Immature natural killer cell (primary cell): Measurements from ENCODE around the gene SYN1. TPM values are rescaled to one million over a fixed set of nuclear protein-coding genes. Genes with fewer than 3 reads are reported as not detected.

Experiments
- DNase-seq, 3 donors: peaks; one replicate each; pipeline ENCODE4 v3.0.0; 2022; ENCODE audit warnings: mixed read lengths in 1 of 3
- H3K27ac Mint-ChIP-seq, 6 donors: one replicate each; pipeline ENCODE4 v1.8.0; 2020; ENCODE audit warnings: mixed read lengths in 6 of 6, mild to moderate bottlenecking in 5 of 6, inconsistent platforms in 4 of 6, moderate library complexity in 3 of 6
- H3K27me3 Mint-ChIP-seq, 3 donors: one replicate each; pipeline ENCODE4 v1.8.0; 2020 to 2021; ENCODE audit warnings: low read depth in 3 of 3, mild to moderate bottlenecking in 3 of 3, mixed read lengths in 3 of 3, moderate library complexity in 3 of 3, inconsistent platforms in 1 of 3
- H3K36me3 Mint-ChIP-seq, 3 donors: one replicate each; pipeline ENCODE4 v1.8.0; 2020; ENCODE audit warnings: mixed read lengths in 3 of 3, inconsistent platforms in 2 of 3, mild to moderate bottlenecking in 2 of 3
- H3K4me1 Mint-ChIP-seq, 2 donors: one replicate each; pipeline ENCODE4 v1.8.0; 2020; ENCODE audit warnings: inconsistent platforms in 2 of 2, mild to moderate bottlenecking in 2 of 2, mixed read lengths in 2 of 2, moderate library complexity in 1 of 2
- H3K4me3 Mint-ChIP-seq, 5 donors: one replicate each; pipeline ENCODE4 v1.8.0; 2020; ENCODE audit warnings: mild to moderate bottlenecking in 5 of 5, mixed read lengths in 5 of 5, inconsistent platforms in 3 of 5, moderate library complexity in 3 of 5
- H3K9me3 Mint-ChIP-seq, 6 donors: one replicate each; pipeline ENCODE4 v1.8.0; 2020; ENCODE audit warnings: mild to moderate bottlenecking in 6 of 6, mixed read lengths in 6 of 6, inconsistent platforms in 4 of 6, moderate library complexity in 3 of 6
- polyA plus RNA-seq, 3 donors: library from polyadenylated mRNA; unstranded; fragments of 300-500 nt; fragmentation: Illumina TruSeq; gene quantifications; one replicate each; pipeline ENCODE4 v1.2.3, GENCODE V29; 2021

Gene SYN1
- polyA plus RNA-seq, 3 donors from 2014 or later = 0.11 TPM; not detected in 2

- no peak overlapping the region for H3K27ac Mint-ChIP-seq
- H3K4me1 Mint-ChIP-seq = peaks cover 0 to 12% of the 10 kb centered on the region in 2 donors
These were observed 47.8 kb downstream of the SYN1 start for GRCh38 chrX:47571896-47572295.

GRCh38 chrX:47571215-47571614 lies 48.4 kb downstream of the SYN1 start:
- Mint-ChIP-seq H3K27me3 (peaks cover 1 to 19% (median 17%) of the 10 kb centered on the region in 3 donors), H3K4me3 (no peak overlapping the region), H3K27ac (no peak overlapping the region), H3K4me1 (peaks cover 0 to 13% of the 10 kb centered on the region in 2 donors), H3K36me3 (peaks cover 9 to 37% (median 24%) of the 10 kb centered on the region in 3 donors), H3K9me3 (no peaks in the 10 kb centered on the region)
- no peak for DNase-seq

More at GRCh38 chrX:47571896-47572295, 47.8 kb downstream of the SYN1 start:
- Mint-ChIP-seq H3K4me3 (no peak overlapping the region), H3K36me3 (peaks cover 8 to 32% (median 24%) of the 10 kb centered on the region in 3 donors), H3K9me3 (peaks cover 0 to 2% (median 0%) of the 10 kb centered on the region in 6 donors), H3K27me3 (peaks cover 1 to 17% (median 17%) of the 10 kb centered on the region in 3 donors)
- DNase-seq = no peak

GRCh38 chrX:47570794-47571193 lies 48.9 kb downstream of the SYN1 start:
- Mint-ChIP-seq H3K9me3 (no peaks in the 10 kb centered on the region), H3K27ac (no peak overlapping the region), H3K36me3 (peaks cover 11 to 39% (median 27%) of the 10 kb centered on the region in 3 donors), H3K4me3 (no peak overlapping the region), H3K27me3 (peaks cover 1 to 19% (median 17%) of the 10 kb centered on the region in 3 donors), H3K4me1 (peaks cover 0 to 13% of the 10 kb centered on the region in 2 donors)
- no peak for DNase-seq

GRCh38 chrX:47568656-47569295 lies 50.9 kb downstream of the SYN1 start:
- H3K27me3 Mint-ChIP-seq = peaks cover 1 to 19% (median 17%) of the 10 kb centered on the region in 3 donors
- no peak overlapping the region for H3K4me3 Mint-ChIP-seq
- H3K4me1 Mint-ChIP-seq = peaks cover 9 to 18% of the 10 kb centered on the region in 2 donors
- peak; percentile 27 to 39 (median 33) for DNase-seq
- H3K27ac Mint-ChIP-seq = peak overlapping the region in 1 of 6 donors; percentile 39
- H3K36me3 Mint-ChIP-seq = peaks cover 16 to 46% (median 33%) of the 10 kb centered on the region in 3 donors
- H3K9me3 Mint-ChIP-seq = no peaks in the 10 kb centered on the region

GRCh38 chrX:47566841-47567240 lies 52.8 kb downstream of the SYN1 start:
- H3K4me1 Mint-ChIP-seq = peaks cover 24 to 26% of the 10 kb centered on the region in 2 donors
- H3K27ac Mint-ChIP-seq = no peak overlapping the region
- peaks cover 3 to 19% (median 6%) of the 10 kb centered on the region in 3 donors for H3K27me3 Mint-ChIP-seq
- DNase-seq = no peak
- no peaks in the 10 kb centered on the region for H3K9me3 Mint-ChIP-seq
- no peak overlapping the region for H3K4me3 Mint-ChIP-seq
- peaks cover 16 to 47% (median 28%) of the 10 kb centered on the region in 3 donors for H3K36me3 Mint-ChIP-seq

- no peak for DNase-seq
- H3K27ac Mint-ChIP-seq = peak overlapping the region in 2 of 6 donors; percentile 58 to 62
- H3K4me1 Mint-ChIP-seq = peaks cover 40 to 41% of the 10 kb centered on the region in 2 donors
- H3K27me3 Mint-ChIP-seq = peaks cover 3 to 22% (median 8%) of the 10 kb centered on the region in 3 donors
- H3K9me3 Mint-ChIP-seq = no peaks in the 10 kb centered on the region
- peaks cover 13 to 32% (median 16%) of the 10 kb centered on the region in 3 donors for H3K36me3 Mint-ChIP-seq
- H3K4me3 Mint-ChIP-seq = peak overlapping the region in 2 of 5 donors; percentile 52 to 67
These were observed 55.1 kb downstream of the SYN1 start for GRCh38 chrX:47564438-47565085.

- H3K27me3 Mint-ChIP-seq = peaks cover 3 to 22% (median 8%) of the 10 kb centered on the region in 3 donors
- DNase-seq = no peak
- H3K36me3 Mint-ChIP-seq = peaks cover 12 to 26% (median 13%) of the 10 kb centered on the region in 3 donors
- H3K27ac Mint-ChIP-seq = peak overlapping the region in 2 of 6 donors; percentile 16 to 62
- H3K4me1 Mint-ChIP-seq = peaks cover 40 to 41% of the 10 kb centered on the region in 2 donors
- H3K4me3 Mint-ChIP-seq = peak overlapping the region in 2 of 5 donors; percentile 52 to 67
- no peaks in the 10 kb centered on the region for H3K9me3 Mint-ChIP-seq
These were observed 55.8 kb downstream of the SYN1 start for GRCh38 chrX:47563801-47564315.

GRCh38 chrX:47562615-47563243 lies 56.9 kb downstream of the SYN1 start:
- Mint-ChIP-seq H3K36me3 (peaks cover 12 to 24% (median 13%) of the 10 kb centered on the region in 3 donors), H3K27ac (peak overlapping the region in 5 of 6 donors; percentile 25 to 73 (median 71)), H3K27me3 (peaks cover 3 to 24% (median 8%) of the 10 kb centered on the region in 3 donors), H3K4me1 (peaks cover 38 to 41% of the 10 kb centered on the region in 2 donors), H3K9me3 (no peaks in the 10 kb centered on the region), H3K4me3 (peak overlapping the region; percentile 67 to 97 (median 80))
- DNase-seq = no peak

- DNase-seq = no peak
- peaks cover 8 to 16% (median 10%) of the 10 kb centered on the region in 3 donors for H3K36me3 Mint-ChIP-seq
- H3K27ac Mint-ChIP-seq = peak overlapping the region; percentile 92 to 99 (median 98)
- peaks cover 36 to 42% of the 10 kb centered on the region in 2 donors for H3K4me1 Mint-ChIP-seq
- H3K27me3 Mint-ChIP-seq = peaks cover 3 to 20% (median 8%) of the 10 kb centered on the region in 3 donors
- H3K9me3 Mint-ChIP-seq = no peaks in the 10 kb centered on the region
- H3K4me3 Mint-ChIP-seq = peak overlapping the region; percentile 89 to 97 (median 97)
These were observed 58.0 kb downstream of the SYN1 start for GRCh38 chrX:47561659-47562151.

GRCh38 chrX:47560934-47561658 lies 58.6 kb downstream of the SYN1 start, which contains the start of gene ARAF:
Gene ARAF, plus strand, starts transcription at chrX:47561205. Its CDS starts 1,763 bp downstream, at chrX:47562968.
- H3K27ac Mint-ChIP-seq = peak within 1 kb of the TSS; percentile 92 to 99 (median 98)
- no peaks in the 10 kb centered on the region for H3K9me3 Mint-ChIP-seq
- peaks cover 41 to 49% of the 10 kb centered on the region in 2 donors for H3K4me1 Mint-ChIP-seq
- peaks cover 4 to 22% (median 10%) of the 10 kb centered on the region in 3 donors for H3K27me3 Mint-ChIP-seq
- DNase-seq = peak; percentile 96 to 98 (median 97)
- H3K4me3 Mint-ChIP-seq = peak within 1 kb of the TSS; percentile 89 to 97 (median 97)
- H3K36me3 Mint-ChIP-seq = peaks cover 6 to 12% (median 8%) of the 10 kb centered on the region in 3 donors

- H3K27me3 Mint-ChIP-seq = peaks cover 8 to 23% (median 14%) of the 10 kb centered on the region in 3 donors
- no peaks in the 10 kb centered on the region for H3K9me3 Mint-ChIP-seq
- peaks cover 46 to 54% of the 10 kb centered on the region in 2 donors for H3K4me1 Mint-ChIP-seq
- H3K4me3 Mint-ChIP-seq = peak overlapping the region; percentile 89 to 97 (median 97)
- peaks cover 5 to 11% (median 10%) of the 10 kb centered on the region in 3 donors for H3K36me3 Mint-ChIP-seq
- peak overlapping the region; percentile 92 to 99 (median 98) for H3K27ac Mint-ChIP-seq
- DNase-seq = no peak
These were observed 59.3 kb downstream of the SYN1 start for GRCh38 chrX:47560179-47560933.

GRCh38 chrX:47558436-47558835 lies 61.2 kb downstream of the SYN1 start:
- Mint-ChIP-seq H3K9me3 (no peaks in the 10 kb centered on the region), H3K27me3 (peaks cover 11 to 22% (median 14%) of the 10 kb centered on the region in 3 donors), H3K4me3 (no peak overlapping the region), H3K36me3 (peaks cover 0 to 4% (median 2%) of the 10 kb centered on the region in 3 donors), H3K4me1 (peaks cover 36 to 41% of the 10 kb centered on the region in 2 donors), H3K27ac (no peak overlapping the region)
- DNase-seq = no peak
